GM19023 (cell line): ENCODE measurements around the gene SMARCA2.

ENCODE experiments used
- ATAC-seq: cut with Tn5 transposase; IDR thresholded peaks from one replicate; pipeline ENCODE4 v1.9.1; 2021; ENCODE audit warnings: mild to moderate bottlenecking, moderate library complexity; ENCODE audit not compliant: unreplicated experiment

SMARCA2 gene

GRCh38 chr9:2236850-2237249 lies 221.7 kb downstream of the SMARCA2 start:
- no peak for ATAC-seq

- peak; percentile 12 for ATAC-seq
These were observed 226.3 kb downstream of the SMARCA2 start for GRCh38 chr9:2241461-2241835.

GRCh38 chr9:2241836-2242741 lies 226.9 kb downstream of the SMARCA2 start:
- ATAC-seq, result peak; percentile 94

GRCh38 chr9:2242831-2243330 lies 227.7 kb downstream of the SMARCA2 start:
- no peak for ATAC-seq
